Activated T-cell treated with anti-CD3 and anti-CD28 coated beads, Interleukin-2, amount 50 U/mL, for 1 hour (primary cell): ENCODE results near the gene PNMT.

Experiments
- DNase-seq: peaks from one replicate; pipeline ENCODE4 v3.0.0-alpha.2; 2020

Gene PNMT

GRCh38 chr17:39714234-39714633 lies 46.0 kb downstream of the PNMT start:
- DNase-seq: no peak

GRCh38 chr17:39715375-39716072 lies 47.3 kb downstream of the PNMT start:
- DNase-seq: no peak

- no peak for DNase-seq
These were observed 48.0 kb downstream of the PNMT start for GRCh38 chr17:39716073-39716818.

GRCh38 chr17:39716879-39717536 lies 48.8 kb downstream of the PNMT start:
- DNase-seq: no peak

- no peak for DNase-seq
These were observed 49.4 kb downstream of the PNMT start for GRCh38 chr17:39717660-39718059.

GRCh38 chr17:39719563-39720355 lies 51.5 kb downstream of the PNMT start:
- DNase-seq: no peak
